Endometrium (tissue), 2 donors: ENCODE measurements around the gene CCDC92.

Experiments used
- FAIRE-seq: peaks from 2 replicates; lab custom pipeline; 2012; peaks lifted over from hg19 to GRCh38; lab: Jason Lieb, UNC
- donor health status: control.
- donor health status: control.

The CCDC92 gene

GRCh38 chr12:123976227-123976826, 3.7 kb upstream of the CCDC92 start:
- FAIRE-seq: no peak

GRCh38 chr12:123973552-123974341, 1.1 kb upstream of the CCDC92 start:
- FAIRE-seq: no peak

GRCh38 chr12:123971770-123972456, 718 bp downstream of the CCDC92 start:
- FAIRE-seq: no peak

- FAIRE-seq: no peak
Measured at GRCh38 chr12:123971449-123971769, 1.2 kb downstream of the CCDC92 start.

GRCh38 chr12:123967121-123967586, 5.5 kb downstream of the CCDC92 start:
- FAIRE-seq: no peak

GRCh38 chr12:123966596-123966995, 6.0 kb downstream of the CCDC92 start:
- no peak for FAIRE-seq

- no peak for FAIRE-seq
Measured at GRCh38 chr12:123965382-123965781, 7.2 kb downstream of the CCDC92 start.

GRCh38 chr12:123963821-123964220, 8.8 kb downstream of the CCDC92 start:
- no peak for FAIRE-seq

GRCh38 chr12:123962513-123962912, 10.1 kb downstream of the CCDC92 start:
- no peak for FAIRE-seq

- no peak for FAIRE-seq
Measured at GRCh38 chr12:123961585-123962345, 10.9 kb downstream of the CCDC92 start.

GRCh38 chr12:123960856-123961255, 11.8 kb downstream of the CCDC92 start:
- no peak for FAIRE-seq

- no peak for FAIRE-seq
Measured at GRCh38 chr12:123960029-123960735, 12.4 kb downstream of the CCDC92 start.

GRCh38 chr12:123958876-123959275, 13.8 kb downstream of the CCDC92 start:
- FAIRE-seq: no peak

GRCh38 chr12:123958462-123958861, 14.2 kb downstream of the CCDC92 start:
- no peak for FAIRE-seq

- no peak for FAIRE-seq
Measured at GRCh38 chr12:123957196-123957595, 15.4 kb downstream of the CCDC92 start.

GRCh38 chr12:123956249-123956648, 16.4 kb downstream of the CCDC92 start:
- no peak for FAIRE-seq

GRCh38 chr12:123954647-123955350, 17.8 kb downstream of the CCDC92 start:
- FAIRE-seq: no peak

GRCh38 chr12:123952037-123952436, 20.6 kb downstream of the CCDC92 start:
- FAIRE-seq: no peak

GRCh38 chr12:123951467-123951866, 21.2 kb downstream of the CCDC92 start:
- no peak for FAIRE-seq

GRCh38 chr12:123950476-123951349, 21.9 kb downstream of the CCDC92 start:
- no peak for FAIRE-seq
